ENCODE results near the gene LRRC53.

DNA sequence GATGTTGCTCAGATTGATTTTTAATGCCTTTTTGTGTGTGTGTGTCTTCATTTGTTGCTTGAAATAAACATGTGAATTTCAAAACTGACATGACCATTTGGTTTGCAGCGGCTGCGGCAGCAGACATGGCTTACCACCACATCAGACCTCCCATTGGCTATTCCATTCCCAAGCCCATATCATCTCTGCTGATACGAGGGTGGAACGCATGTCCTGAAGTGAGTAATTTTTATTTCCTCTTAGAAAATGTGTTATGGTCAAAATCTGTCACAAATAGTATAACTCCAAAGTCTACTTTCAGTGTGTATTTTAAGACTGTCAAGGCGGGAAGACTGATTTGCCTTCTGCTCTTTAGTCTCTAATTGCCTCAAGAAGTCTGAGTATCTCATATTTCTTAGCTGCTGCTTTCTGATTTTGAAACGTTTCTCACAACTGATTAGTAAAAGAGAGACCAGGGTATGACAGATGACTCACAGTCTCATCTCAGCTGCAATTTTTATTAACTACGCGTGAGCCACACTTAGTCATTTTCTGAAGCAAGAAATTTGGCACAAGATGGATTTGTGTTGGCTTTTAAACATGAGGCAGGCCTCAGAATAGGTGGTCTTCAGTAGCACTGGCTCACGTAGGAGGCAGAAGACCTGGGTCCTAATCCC lies 49.0 kb downstream of the LRRC53 start:
- TF ChIP-seq, protein P1, sequence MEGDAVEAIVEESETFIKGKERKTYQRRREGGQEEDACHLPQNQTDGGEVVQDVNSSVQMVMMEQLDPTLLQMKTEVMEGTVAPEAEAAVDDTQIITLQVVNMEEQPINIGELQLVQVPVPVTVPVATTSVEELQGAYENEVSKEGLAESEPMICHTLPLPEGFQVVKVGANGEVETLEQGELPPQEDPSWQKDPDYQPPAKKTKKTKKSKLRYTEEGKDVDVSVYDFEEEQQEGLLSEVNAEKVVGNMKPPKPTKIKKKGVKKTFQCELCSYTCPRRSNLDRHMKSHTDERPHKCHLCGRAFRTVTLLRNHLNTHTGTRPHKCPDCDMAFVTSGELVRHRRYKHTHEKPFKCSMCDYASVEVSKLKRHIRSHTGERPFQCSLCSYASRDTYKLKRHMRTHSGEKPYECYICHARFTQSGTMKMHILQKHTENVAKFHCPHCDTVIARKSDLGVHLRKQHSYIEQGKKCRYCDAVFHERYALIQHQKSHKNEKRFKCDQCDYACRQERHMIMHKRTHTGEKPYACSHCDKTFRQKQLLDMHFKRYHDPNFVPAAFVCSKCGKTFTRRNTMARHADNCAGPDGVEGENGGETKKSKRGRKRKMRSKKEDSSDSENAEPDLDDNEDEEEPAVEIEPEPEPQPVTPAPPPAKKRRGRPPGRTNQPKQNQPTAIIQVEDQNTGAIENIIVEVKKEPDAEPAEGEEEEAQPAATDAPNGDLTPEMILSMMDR (IDR thresholded peaks at IDR 0.05), result no peak
- no peak for TF ChIP-seq POLR2A (IDR thresholded peaks at IDR 0.05)

Measured in Peyer's patch (tissue), 4 donors.